Measurements from ENCODE around the gene RABAC1. TPM values are rescaled to one million over a fixed set of nuclear protein-coding genes. Genes with fewer than 3 reads are reported as not detected.

RABAC1 gene
- 198 to 238 TPM (median 225 TPM) in 5 replicates for total RNA-seq (2022; extraction: Qiagen RNA extraction; ENCODE audit: low read depth)

DNA sequence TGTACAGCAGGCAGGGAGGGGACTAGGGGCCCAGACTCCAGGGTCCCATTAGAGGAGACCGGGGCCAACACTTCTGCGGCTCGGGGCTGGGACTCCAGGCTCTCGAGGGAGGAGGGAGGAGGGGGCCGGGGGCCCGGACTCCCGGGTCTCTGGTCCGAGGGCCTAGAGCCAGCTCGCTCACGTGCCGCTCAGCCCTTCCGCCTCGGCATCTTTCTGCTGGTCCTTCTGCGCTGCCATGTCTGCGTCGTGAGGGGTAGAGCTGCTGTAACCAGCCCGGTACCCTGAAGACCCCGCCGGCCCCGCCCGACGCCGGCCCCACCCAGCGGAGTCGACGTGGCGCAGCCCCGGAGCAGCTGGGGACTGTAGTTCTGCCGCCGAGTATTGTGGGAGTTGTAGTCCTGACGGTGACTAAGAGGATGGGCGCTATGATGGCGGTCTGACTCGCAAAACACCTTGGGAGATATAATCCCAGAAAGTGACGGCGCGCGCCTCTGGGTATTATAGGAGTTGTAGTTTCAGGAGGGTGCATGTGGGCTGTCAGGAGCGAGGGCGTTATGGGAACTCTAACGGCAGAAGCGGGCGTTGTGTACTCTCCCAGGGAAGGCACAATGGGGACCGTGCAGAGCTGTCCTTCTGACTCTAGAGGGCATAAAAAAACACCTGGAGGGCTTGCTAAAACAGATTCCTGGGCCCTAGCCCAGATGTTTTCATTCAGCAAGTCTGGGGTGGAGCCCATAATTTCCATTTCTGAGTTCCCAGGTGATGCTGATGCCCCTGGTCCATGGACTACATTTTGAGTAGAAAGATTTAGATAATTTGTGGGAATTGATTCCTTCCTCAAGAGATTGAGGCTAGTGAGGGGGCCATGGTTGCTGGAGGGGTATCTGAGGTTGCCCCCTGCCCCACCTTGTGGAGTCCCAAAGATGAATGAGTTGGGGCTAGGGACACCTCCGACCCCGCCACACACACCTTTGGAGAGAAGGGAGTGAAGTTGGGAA is at the start of gene RABAC1:
TSS of gene RABAC1 (minus strand) at position 266 of the 998 bp plus-strand sequence. CDS start at position 237, 29 bp downstream.

DNA sequence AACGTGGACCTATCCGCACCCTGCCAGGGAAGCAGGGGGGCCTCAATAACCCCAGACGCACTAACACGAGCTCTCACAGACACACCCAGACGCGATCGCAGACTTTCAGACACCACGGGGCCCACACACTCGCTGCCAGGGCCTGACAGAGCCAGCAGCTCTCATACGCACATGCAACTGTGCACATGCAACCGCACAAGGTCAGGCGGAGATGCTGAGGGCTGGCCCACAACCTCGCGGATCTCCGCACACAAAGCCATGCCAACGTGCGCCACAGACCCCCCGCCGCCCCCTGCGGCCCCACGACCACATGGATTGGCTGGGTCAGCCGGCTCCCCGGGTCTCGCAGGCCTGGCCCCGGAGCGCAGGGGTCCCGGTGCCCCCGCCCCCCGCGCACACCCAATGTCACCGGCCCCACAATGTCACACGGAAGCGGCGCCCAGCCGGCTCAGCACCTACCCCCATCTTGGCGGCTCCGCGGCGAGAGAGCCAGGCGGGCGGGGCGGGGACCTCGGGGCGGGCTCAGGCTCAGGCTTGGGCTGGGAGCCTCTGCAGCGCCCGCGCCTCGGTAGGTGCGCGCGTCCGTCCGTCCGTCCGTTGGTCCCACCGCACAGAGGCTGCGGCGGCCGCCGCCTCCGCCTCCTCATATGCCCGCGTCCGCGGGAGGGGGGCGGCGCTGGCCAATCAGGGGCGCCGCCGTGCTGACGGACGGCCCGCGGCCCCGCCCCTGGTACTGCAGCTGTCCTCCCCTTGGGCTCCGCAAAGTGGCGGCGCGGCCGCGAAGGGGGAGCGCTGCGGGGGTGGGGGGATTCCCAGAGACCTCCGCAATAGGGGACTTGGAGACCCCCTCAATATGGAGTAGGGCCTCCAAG is 34.7 kb upstream of the RABAC1 start, which contains the start of gene ATP1A3:
TSS of gene ATP1A3 (minus strand) at position 619 of the 872 bp plus-strand sequence. CDS start at position 465, 154 bp downstream.

DNA sequence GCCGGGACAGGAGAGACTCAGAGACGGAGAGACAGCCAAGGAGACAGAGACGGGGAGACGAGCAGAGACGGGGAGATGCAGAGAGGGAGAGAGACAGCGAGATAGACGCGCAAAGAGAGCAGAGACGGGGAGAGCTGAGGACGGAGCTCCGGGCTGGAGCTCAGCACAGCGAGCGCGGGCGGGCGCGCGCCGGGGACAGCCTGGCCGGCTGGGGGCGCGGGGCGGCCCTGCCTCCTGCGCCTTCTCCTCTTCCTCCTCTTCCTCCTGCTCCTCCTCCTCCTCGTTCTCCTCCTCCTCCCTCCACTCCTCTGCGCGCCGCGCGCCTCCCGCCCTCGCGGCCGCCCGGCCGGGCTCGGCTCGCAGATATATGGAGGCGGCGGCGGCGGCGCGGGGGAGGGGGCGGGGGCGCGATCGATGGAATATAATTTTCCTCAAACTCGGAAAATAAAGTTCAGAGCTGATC is 30.9 kb downstream of the RABAC1 start, which contains the start of gene ERFL:
TSS of gene ERFL (minus strand) at position 229 of the 463 bp plus-strand sequence. CDS start 15,530 bp downstream, outside the sequence.

Other genes with a start within 250 kb of the RABAC1 start
- gene CEACAM6, start 203.8 kb downstream of the RABAC1 start, total RNA-seq (2022; extraction: Qiagen RNA extraction; ENCODE audit: low read depth), result 20.9 to 30.9 TPM (median 27.0 TPM) in 5 replicates
- gene CEACAM3, start 162.7 kb downstream of the RABAC1 start, total RNA-seq (2022; extraction: Qiagen RNA extraction; ENCODE audit: low read depth), result not detected in 5 replicates
- not detected in 5 replicates for gene LYPD4, start 114.6 kb downstream of the RABAC1 start, total RNA-seq (2022; extraction: Qiagen RNA extraction; ENCODE audit: low read depth)
- not detected in 5 replicates for gene DMRTC2, start 114.3 kb downstream of the RABAC1 start, total RNA-seq (2022; extraction: Qiagen RNA extraction; ENCODE audit: low read depth)
- gene RPS19, start 99.1 kb downstream of the RABAC1 start, total RNA-seq (2022; extraction: Qiagen RNA extraction; ENCODE audit: low read depth), result 8,700 to 10,627 TPM (median 8,984 TPM) in 5 replicates
- 1.1 to 1.2 TPM (median 1.1 TPM) in 5 replicates for gene CD79A, start 82.0 kb downstream of the RABAC1 start, total RNA-seq (2022; extraction: Qiagen RNA extraction; ENCODE audit: low read depth)
- gene ARHGEF1, start 76.1 kb downstream of the RABAC1 start, total RNA-seq (2022; extraction: Qiagen RNA extraction; ENCODE audit: low read depth), result 78.2 to 125 TPM (median 109 TPM) in 5 replicates
- 0.20 to 0.45 TPM (median 0.28 TPM) in 5 replicates for gene ERFL, start 30.9 kb downstream of the RABAC1 start, total RNA-seq (2022; extraction: Qiagen RNA extraction; ENCODE audit: low read depth)
- 4.1 to 5.7 TPM (median 4.9 TPM) in 5 replicates for gene ATP1A3, start 34.9 kb upstream of the RABAC1 start, total RNA-seq (2022; extraction: Qiagen RNA extraction; ENCODE audit: low read depth)
- gene GRIK5, start 110.9 kb upstream of the RABAC1 start, total RNA-seq (2022; extraction: Qiagen RNA extraction; ENCODE audit: low read depth), result 0.41 to 0.65 TPM (median 0.54 TPM) in 5 replicates
- 33.0 to 41.5 TPM (median 35.7 TPM) in 5 replicates for gene ZNF574, start 116.8 kb upstream of the RABAC1 start, total RNA-seq (2022; extraction: Qiagen RNA extraction; ENCODE audit: low read depth)
- gene POU2F2, start 173.1 kb upstream of the RABAC1 start, total RNA-seq (2022; extraction: Qiagen RNA extraction; ENCODE audit: low read depth), result 0.33 to 0.63 TPM (median 0.46 TPM) in 5 replicates